GM12875 (cell line): ENCODE data around the gene TMED4.

ENCODE experiments used
- H3K4me3 ChIP-seq: one replicate; pipeline ENCODE4 v1.5.1; 2011; ENCODE audit warnings: low read depth, low read length, control low read depth
- TF ChIP-seq, protein P1 (sequence below): IDR thresholded peaks from 2 replicates; pipeline ENCODE4 v1.5.1; 2011; ENCODE audit warnings: low read depth, mild to moderate bottlenecking, control low read depth, inconsistent platforms, low read length, moderate library complexity, borderline replicate concordance; ENCODE audit not compliant: insufficient read depth

Gene TMED4

GRCh38 chr7:44624318-44624717 is 42.3 kb upstream of the TMED4 start:
- TF ChIP-seq, protein P1, sequence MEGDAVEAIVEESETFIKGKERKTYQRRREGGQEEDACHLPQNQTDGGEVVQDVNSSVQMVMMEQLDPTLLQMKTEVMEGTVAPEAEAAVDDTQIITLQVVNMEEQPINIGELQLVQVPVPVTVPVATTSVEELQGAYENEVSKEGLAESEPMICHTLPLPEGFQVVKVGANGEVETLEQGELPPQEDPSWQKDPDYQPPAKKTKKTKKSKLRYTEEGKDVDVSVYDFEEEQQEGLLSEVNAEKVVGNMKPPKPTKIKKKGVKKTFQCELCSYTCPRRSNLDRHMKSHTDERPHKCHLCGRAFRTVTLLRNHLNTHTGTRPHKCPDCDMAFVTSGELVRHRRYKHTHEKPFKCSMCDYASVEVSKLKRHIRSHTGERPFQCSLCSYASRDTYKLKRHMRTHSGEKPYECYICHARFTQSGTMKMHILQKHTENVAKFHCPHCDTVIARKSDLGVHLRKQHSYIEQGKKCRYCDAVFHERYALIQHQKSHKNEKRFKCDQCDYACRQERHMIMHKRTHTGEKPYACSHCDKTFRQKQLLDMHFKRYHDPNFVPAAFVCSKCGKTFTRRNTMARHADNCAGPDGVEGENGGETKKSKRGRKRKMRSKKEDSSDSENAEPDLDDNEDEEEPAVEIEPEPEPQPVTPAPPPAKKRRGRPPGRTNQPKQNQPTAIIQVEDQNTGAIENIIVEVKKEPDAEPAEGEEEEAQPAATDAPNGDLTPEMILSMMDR = no peak

GRCh38 chr7:44622342-44623151 is 40.5 kb upstream of the TMED4 start:
- TF ChIP-seq, protein P1 = no peak
- H3K4me3 ChIP-seq = no peak overlapping the region

More at GRCh38 chr7:44624318-44624717, 42.3 kb upstream of the TMED4 start:
- H3K4me3 ChIP-seq = no peak overlapping the region

- H3K4me3 ChIP-seq = no peak overlapping the region
- TF ChIP-seq, protein P1 = no peak
Observed at GRCh38 chr7:44621750-44622103, 39.7 kb upstream of the TMED4 start.

GRCh38 chr7:44621034-44621749 is 39.2 kb upstream of the TMED4 start:
- TF ChIP-seq, protein P1 = no peak
- no peak overlapping the region for H3K4me3 ChIP-seq

DNA sequence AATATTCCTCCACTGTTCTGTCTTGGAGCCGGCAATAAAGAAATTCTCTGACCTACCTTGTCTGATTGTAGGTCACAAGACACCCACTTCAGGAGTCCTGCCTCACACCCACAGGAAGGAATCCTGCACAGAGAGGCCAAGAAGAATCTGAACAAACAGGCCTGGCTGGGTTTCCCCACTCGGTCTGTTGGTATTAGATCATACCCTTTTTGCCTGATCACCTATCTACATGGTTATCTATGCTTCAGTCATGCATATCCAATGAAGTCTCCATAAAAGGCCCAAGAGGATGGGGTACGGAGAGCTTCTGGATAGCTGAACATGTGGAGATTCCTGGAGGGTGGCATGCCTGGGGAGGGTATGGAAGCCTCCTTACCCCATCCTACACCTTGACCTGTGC is 36.7 kb upstream of the TMED4 start:
- TF ChIP-seq, protein P1 = no peak
- no peak overlapping the region for H3K4me3 ChIP-seq

GRCh38 chr7:44618045-44618444 is 36.0 kb upstream of the TMED4 start:
- no peak overlapping the region for H3K4me3 ChIP-seq

More at GRCh38 chr7:44618045-44618444, 36.0 kb upstream of the TMED4 start:
- TF ChIP-seq, protein P1 = no peak
